Measurements from ENCODE around the gene GREB1L.

GREB1L gene

GRCh38 chr18:21452796-21453510 lies 210.9 kb downstream of the GREB1L start:
- peak; percentile 14 to 28 for DNase-seq

- DNase-seq = no peak
Measured at GRCh38 chr18:21453511-21453901, 211.5 kb downstream of the GREB1L start.

GRCh38 chr18:21454725-21455124 lies 212.7 kb downstream of the GREB1L start:
- no peak for DNase-seq

- DNase-seq = no peak
Measured at GRCh38 chr18:21456428-21457178, 214.6 kb downstream of the GREB1L start.

GRCh38 chr18:21457179-21457535 lies 215.1 kb downstream of the GREB1L start:
- DNase-seq = no peak

GRCh38 chr18:21458310-21458709 lies 216.3 kb downstream of the GREB1L start:
- DNase-seq = no peak

GRCh38 chr18:21458788-21459187 lies 216.8 kb downstream of the GREB1L start:
- DNase-seq = no peak

- no peak for DNase-seq
Measured at GRCh38 chr18:21459706-21460286, 217.8 kb downstream of the GREB1L start.

GRCh38 chr18:21461460-21461859 lies 219.4 kb downstream of the GREB1L start:
- DNase-seq = no peak

GRCh38 chr18:21463718-21464117 lies 221.7 kb downstream of the GREB1L start:
- no peak for DNase-seq

GRCh38 chr18:21468514-21469164 lies 226.6 kb downstream of the GREB1L start:
- DNase-seq = no peak

- no peak for DNase-seq
Measured at GRCh38 chr18:21472741-21473140, 230.7 kb downstream of the GREB1L start.

- DNase-seq = no peak
Measured at GRCh38 chr18:21474621-21475020, 232.6 kb downstream of the GREB1L start.

GRCh38 chr18:21479721-21480120 lies 237.7 kb downstream of the GREB1L start:
- DNase-seq = no peak

- no peak for DNase-seq
Measured at GRCh38 chr18:21481739-21482138, 239.7 kb downstream of the GREB1L start.

GRCh38 chr18:21483051-21483450 lies 241.0 kb downstream of the GREB1L start:
- DNase-seq = no peak

GRCh38 chr18:21484851-21485636 lies 243.0 kb downstream of the GREB1L start:
- DNase-seq = no peak

GRCh38 chr18:21486905-21487437 lies 244.9 kb downstream of the GREB1L start:
- DNase-seq = no peak

- DNase-seq = peak; percentile 42 to 56
Measured at GRCh38 chr18:21489119-21489750, 247.2 kb downstream of the GREB1L start.

- DNase-seq = no peak
Measured at GRCh38 chr18:21489919-21490495, 248.0 kb downstream of the GREB1L start.

GRCh38 chr18:21490748-21491147 lies 248.7 kb downstream of the GREB1L start:
- DNase-seq = no peak

Measured in NCI-H2081 (cell line).